ENCODE measurements around the gene LRRC14B.

Gene LRRC14B

DNA sequence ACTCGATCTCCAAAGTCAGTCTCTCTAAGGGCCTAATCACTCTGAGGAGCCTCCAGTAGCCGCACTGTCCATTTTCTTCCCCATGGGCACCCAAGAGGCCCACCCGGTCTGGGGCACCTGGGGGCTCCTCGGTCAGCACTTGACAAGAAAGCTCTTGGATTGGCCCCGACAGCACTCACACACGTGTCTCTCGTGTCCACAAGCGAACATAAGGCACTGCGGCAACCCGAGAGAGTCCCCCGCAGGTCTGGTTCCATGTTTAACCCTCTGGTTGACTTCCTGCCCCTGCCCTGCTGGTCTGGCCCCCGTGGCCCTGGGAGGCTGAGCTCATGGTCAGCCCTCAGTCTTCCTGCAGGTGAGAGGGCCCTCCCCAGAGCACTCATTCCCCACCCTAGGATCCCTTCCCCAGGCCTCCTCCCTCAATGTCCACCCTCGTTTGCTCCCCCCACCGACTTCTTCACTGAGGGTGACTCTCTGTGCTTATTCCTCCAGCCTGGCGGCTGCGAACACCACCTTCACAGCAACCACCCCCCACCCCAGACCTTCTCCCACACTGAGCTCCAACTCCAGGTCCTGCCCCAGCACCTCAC lies 16.3 kb upstream of the LRRC14B start:
- DNase-seq (ENCODE audit: low spot score), result no peak

DNA sequence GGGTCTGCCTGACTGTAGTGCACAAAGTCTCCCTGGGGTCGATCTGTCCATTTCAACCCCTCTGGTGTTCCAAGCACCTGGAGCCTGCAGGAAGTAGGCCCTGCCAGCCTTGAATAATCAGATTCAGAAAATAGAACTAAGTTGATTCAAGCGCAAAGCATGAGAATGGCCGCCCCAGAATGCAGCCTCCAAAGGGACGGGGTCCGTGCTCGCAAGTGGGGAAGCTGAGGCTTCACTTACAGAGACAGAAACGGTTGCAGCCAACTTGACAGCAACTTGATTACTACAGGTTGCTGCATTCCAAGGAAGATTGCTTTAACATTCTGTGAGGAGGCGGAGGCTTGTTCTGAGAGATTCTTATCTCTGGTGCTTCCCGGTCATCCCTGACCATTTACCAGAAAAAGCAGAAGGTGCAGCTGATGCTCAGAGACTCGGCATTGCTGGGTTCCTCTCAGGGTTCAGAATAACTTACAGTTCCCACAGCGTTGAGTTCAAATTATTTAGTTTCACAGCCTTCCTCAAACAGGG lies 14.9 kb upstream of the LRRC14B start:
- no peak for DNase-seq (ENCODE audit: low spot score)

- no peak for DNase-seq (ENCODE audit: low spot score)
Measured at GRCh38 chr5:178110-178509, 13.2 kb upstream of the LRRC14B start.

- no peak for DNase-seq (ENCODE audit: low spot score)
Measured at GRCh38 chr5:179401-179800, 11.9 kb upstream of the LRRC14B start.

GRCh38 chr5:180286-180918 lies 10.9 kb upstream of the LRRC14B start:
- DNase-seq (ENCODE audit: low spot score), result no peak

- no peak for DNase-seq (ENCODE audit: low spot score)
Measured at GRCh38 chr5:181160-181559, 10.1 kb upstream of the LRRC14B start.

GRCh38 chr5:181566-181965 lies 9.7 kb upstream of the LRRC14B start:
- no peak for DNase-seq (ENCODE audit: low spot score)

- DNase-seq (ENCODE audit: low spot score), result no peak
Measured at GRCh38 chr5:182126-182525, 9.2 kb upstream of the LRRC14B start.

DNA sequence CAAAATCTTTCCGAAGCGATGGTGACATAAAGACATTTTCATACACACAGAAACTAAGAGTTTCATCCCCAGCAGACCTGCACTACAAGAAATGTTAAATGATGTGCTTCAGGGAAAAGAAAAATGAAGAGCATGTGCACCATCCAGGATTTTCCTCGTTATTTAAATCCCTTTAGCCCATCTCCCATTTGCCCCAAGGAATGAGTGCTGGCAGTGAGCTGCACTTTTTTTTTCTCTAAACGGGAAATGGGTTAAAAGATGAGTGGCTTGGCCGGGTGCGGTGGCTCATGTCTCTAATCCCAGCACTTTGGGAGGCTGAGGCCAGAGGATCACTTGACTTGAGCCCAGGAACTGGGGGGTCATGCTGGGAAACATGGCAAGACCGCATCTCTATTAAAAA lies 6.8 kb upstream of the LRRC14B start:
- no peak for DNase-seq (ENCODE audit: low spot score)

DNA sequence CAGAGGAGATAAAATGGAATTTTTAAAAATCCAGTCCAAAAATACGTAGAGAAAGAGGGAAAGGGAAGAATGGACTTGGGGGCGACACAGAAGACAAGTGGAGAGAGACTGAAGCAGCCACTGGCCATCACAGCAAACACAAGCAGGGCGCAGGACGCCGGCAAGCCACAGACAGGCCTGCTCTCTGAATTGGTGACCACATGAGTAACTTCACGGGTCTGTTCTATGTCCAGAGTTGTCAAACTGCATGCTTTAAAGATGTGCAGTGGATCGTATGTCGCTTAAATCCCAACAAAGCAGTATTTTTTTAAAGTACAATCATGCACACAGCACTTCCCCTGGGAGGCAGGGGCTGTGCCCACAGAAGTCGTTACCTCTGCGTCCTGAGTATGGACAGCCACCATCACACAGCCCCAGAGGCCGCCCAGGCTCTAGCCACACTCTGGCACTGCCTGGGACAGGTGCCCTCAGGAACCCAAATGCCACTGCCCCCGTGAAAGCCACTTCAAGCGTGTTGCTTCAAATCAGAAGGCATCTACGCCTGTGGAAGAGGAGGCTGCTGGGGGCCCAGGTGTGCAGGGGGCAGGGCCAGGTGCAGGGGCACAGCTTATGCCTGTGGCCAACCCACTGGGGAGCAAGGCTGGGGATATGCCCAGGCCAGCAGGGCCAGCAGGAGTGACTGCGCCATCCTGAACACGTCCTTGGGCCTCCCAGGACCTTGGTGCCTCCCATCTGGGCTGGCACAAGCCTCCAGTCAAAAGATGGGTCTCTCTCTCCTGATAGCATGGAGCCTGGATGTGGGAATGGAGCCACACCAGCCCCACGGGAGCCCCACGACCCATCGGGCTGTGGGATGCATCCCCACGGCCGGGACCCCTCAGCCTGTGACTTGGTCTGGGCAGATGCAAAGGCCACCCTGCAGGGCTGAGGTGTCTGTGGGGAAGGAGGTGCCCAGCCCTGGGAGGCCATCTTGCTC lies 5.9 kb upstream of the LRRC14B start:
- DNase-seq (ENCODE audit: low spot score), result no peak

- no peak for DNase-seq (ENCODE audit: low spot score)
Measured at GRCh38 chr5:186091-187041, 4.9 kb upstream of the LRRC14B start.

DNA sequence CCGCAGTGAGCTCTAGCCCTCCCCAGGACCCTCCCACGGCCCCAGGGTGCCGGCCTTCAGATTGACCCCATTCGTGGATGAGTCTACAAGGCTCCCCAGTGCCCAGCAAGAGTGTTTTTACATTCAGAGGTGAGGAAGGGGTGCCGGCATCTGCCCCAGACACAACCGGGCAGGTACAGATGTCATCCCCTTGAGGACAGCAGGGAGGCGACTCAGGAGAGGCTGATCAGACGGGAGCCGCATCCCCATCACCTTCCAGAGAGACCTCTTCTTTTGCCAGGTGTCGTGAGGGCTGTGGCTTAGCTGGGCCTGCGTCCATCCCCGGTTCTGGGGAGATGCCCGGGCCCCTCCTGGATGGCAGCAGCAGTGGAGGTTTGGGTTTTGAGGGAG lies 4.3 kb upstream of the LRRC14B start:
- DNase-seq (ENCODE audit: low spot score), result no peak

DNA sequence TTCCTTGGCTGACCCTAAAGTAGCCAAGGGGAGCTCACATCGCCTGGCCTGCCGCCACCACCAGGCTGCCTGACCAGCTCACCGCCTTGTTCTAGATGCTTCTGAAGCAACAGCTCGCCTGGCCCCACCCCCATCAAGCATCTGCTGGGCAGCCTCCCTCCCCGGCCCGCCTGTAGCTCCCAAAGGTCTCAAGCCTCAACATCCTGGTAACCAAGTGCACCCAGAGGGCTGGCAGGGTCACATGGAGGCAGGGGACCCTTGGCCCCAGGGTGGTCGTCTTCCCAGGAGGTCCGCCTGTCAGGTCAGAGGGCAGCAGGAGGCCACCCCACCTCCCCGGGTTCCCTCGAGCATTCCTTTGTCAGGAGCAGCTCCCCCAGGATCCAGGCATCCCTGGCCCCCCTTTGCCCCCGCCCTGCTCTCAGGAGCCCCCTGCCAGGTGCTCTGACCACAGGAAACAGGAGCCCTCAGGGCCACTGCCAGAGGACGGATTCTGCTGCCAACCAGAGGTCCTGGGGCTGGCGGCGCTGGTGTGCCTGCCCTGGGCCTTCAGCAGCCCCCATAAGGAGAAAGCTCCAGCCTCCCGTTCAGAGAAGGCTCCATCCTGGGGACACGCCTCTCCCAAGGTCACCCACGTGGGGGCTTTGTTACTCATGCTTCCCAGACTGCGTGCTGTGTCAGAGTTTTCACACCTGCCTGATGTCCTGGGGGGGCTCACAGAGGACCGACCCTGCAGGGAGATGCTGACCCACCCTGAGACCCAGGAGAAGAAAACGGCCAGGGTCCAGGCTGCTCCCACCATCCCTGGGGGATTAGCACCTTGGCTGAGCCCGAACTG lies 3.5 kb upstream of the LRRC14B start:
- no peak for DNase-seq (ENCODE audit: low spot score)

DNA sequence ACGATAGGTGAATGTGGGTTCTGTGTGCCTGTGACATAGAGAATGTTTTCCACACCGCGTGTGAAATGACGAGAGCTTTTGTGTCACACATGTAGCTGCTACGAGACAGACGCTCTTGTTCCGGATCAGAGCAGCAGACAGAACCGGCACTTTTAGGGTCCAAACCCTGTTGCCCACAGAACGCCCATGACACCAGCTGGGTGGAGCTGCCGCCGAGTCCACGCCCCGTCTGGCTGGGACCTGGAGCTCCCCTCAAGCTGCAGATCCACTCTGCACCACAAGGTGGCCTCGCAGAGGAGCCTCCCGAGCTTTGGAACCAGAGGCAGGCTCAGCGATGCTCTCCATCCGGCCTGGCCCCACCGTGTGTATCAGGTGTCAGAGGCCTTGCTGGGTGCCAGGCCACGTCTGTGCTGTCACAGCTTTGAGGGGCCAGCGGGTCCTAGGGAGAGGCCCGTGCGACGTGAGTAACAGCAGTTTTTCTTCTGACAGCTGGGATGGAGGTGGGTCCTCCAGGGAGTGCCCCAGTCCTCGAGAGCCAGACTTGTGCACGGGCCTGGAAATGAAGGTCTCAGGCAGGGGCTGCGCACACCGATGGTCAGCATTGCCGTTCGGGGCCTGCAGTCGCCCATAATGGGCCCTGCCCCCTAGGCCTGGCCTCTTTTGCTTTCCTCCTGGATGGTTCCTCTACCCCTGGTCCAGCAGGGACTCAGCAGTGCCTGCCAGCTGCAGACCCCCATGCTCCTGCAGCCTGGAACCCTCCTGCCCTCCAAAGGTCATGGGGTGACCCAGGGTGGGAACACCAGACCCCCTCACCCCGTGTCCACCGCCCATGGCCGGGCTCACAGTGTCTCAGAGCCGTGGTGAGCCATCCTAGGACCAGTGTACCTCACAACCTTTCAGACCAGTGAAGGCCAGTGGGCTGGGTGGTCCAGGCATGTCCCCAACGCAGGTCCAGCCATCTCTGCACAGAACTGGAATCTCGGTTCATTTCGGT lies 2.5 kb upstream of the LRRC14B start:
- peak; percentile 87 for DNase-seq (ENCODE audit: low spot score)

- no peak for DNase-seq (ENCODE audit: low spot score)
Measured at GRCh38 chr5:189486-189885, 1.8 kb upstream of the LRRC14B start.

- no peak for DNase-seq (ENCODE audit: low spot score)
Measured at GRCh38 chr5:189976-190365, 1.3 kb upstream of the LRRC14B start.

GRCh38 chr5:190366-191035 lies 794 bp upstream of the LRRC14B start:
- peak; percentile 44 for DNase-seq (ENCODE audit: low spot score)

DNA sequence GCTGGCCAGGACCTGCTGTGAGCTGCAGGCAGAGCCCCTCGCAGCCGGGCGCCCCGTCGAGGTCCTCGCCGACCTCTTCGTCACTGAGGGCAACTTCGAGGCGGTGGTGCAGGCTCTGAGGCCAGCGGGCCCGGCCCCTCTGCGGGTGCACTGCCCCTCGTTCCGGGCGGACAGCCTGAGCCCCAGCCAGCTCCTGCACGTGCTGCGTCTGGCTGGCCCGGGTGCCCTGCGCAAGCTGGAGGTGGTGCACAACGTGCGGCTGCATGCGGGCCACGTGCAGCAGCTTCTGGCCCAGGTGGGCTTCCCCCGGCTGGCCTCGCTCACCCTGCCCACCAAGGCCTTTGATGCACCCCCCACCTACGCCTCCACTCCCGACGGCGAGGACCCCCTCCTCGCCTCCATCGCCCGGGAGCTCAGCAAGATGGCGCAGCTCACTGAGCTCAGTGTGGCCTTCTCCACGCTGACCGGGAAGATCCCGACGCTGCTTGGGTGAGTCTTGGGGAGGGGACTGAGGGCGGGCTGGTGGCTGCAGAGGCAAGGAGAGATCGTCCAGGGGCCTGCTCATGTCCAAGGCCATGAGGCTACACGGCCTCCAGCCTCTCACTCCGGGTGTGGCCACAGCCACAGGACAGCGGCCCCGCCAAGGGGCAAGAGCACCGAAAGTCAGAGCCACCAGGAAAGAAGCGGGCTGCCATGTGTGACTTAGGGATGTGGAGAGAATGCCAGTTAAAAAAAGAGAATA lies 825 bp downstream of the LRRC14B start:
- DNase-seq (ENCODE audit: low spot score), result no peak

DNA sequence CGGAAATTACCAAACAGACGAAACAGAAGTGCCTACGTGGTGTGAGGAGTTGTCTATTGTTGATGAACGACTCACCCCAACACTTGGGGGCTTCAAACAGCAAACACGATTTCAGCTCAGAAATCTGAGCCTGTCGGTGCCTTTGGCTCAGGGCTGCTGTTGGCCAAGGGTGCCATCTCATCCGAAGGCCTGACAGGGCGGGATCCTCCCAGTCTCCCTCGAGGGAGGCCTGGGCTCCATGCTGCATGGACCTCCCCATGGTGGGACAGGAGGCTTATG lies 1.3 kb downstream of the LRRC14B start:
- DNase-seq (ENCODE audit: low spot score), result no peak

Data from kidney tubule cell (primary cell).